NCI-H2227 (cell line): ENCODE results near the gene NFIX.

ENCODE experiments used
- DNase-seq: peaks from one replicate; lab custom pipeline; 2025; ENCODE audit not compliant: unreplicated experiment; lab: John Stamatoyannopoulos, UW

The NFIX gene

DNA sequence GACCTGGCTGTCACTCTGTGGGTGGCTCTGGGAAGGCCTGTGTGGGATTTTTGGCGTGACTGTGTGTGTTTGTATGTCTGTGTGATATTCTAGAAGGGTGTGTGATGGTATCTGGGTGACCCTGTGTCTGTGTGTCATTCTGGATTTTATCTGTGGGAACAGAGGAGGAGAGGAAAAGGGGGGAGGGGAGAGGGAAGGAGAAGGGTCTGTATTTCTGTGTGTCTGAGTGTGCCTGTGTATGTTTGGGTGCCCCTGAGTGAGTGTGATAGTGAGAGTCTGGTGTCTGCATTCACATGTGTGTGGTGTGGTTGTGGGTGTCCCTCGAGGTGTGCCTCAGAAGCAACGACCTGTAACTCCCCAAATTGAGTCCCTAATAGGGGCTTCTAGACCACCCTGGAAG is 8.1 kb upstream of the NFIX start:
- no peak for DNase-seq

DNA sequence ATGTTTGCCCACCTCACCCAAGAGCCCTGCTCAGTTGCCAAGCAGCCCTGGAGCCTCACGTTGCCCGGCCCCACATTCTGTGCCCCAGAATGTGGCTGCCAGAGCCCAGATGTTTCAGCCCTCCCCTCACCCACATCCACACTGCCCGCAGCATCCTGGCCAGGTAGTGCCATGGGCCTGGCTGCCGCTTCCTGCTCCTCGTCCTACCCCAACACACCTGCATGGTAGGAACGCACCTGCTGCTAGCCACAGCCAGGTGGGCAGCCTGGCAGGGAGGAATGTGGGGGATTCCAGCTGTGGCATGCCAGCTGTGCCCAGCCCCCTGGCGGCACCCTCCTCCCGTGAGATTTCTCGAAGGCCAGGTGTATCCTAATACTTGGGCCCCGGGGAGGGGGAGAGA is 7.5 kb upstream of the NFIX start:
- DNase-seq: no peak

DNA sequence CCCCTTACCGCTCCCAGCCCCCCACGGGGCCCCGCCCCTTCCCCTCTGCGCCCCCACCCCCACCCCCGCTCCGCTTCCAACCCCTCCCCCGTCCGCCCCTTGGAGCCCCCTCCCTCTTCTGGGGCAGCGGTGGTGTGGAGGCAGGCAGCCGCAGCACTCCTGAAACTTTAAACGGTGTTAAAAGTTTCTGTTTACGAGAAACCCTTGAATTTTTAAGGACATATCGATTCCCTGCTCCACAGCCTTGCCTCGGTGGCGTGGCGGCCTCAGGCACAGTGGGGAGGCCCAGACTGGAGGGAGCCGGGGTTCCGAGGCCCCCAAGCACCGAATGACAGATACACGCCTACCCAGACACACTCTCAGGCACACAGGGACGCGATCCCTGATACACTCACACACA is 4.8 kb upstream of the NFIX start:
- no peak for DNase-seq

DNA sequence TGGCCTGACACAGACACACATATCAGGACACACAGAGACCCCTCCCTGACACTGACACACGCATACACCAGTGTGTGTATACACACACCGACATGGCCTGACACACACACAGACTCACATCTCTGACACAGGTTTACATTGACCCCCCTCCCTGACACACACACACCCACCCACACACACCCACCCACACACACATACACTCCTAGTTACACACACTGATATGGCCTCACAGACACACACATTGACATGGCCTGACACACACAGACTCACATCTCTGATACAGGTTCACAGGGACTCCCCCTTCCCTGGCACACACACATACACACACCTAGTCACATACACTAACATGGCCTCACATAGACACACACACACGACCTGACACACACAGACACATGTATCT is 4.4 kb upstream of the NFIX start:
- DNase-seq: no peak

DNA sequence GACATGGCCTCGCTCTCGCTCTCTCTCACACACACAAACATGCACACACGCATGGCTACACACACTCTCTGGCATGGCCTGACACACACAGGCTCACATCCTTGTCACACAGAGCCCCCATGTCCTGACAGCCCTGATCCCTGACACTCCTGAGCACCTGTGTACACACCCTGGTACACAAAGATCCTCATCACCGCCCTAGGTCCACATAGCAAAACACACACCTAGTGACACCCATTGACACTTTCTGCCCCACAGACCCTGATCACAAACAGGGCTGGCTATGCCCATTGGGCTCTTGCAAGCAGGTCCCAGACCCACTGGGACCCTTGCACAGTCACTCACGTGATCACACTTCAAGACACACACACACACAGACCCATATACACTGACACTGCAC is 4.0 kb upstream of the NFIX start:
- no peak for DNase-seq

DNA sequence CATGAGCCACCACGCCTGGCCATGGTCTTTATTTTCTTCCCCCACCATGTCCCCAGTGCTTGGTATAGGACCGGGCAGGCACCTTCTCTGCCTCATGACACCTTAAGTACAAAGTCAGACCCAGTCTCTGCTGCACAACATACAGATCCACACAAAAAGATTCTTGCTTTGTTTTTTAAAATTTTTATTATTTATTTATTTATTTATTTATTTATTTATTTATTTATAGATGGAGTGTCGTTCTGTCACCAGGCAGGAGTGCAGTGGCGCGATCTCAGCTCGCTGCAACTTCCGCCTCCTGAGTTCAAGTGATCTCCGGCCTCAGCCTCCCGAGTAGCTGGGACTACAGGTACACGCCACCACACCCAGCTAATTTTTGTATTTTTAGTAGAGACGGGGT is 2.5 kb upstream of the NFIX start:
- DNase-seq: no peak

DNA sequence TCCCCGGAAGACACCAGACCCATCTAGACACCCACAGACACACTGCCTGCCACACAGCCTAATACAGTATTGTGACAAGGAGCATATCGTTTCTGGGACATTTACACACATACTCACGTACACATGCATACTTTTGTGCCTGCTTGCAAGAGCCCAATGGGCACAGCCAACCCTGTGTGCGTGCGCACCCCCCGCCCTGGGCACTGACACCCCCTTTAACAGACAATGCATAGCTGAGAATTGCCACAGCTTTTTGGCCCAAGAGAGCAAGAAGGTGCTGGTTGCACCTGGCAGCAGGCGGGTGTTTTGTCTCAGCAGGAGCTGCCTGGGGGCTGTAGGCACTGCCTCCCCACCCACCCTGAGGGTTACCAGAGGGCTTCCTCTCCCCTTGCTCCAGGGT is 1.7 kb upstream of the NFIX start:
- no peak for DNase-seq

DNA sequence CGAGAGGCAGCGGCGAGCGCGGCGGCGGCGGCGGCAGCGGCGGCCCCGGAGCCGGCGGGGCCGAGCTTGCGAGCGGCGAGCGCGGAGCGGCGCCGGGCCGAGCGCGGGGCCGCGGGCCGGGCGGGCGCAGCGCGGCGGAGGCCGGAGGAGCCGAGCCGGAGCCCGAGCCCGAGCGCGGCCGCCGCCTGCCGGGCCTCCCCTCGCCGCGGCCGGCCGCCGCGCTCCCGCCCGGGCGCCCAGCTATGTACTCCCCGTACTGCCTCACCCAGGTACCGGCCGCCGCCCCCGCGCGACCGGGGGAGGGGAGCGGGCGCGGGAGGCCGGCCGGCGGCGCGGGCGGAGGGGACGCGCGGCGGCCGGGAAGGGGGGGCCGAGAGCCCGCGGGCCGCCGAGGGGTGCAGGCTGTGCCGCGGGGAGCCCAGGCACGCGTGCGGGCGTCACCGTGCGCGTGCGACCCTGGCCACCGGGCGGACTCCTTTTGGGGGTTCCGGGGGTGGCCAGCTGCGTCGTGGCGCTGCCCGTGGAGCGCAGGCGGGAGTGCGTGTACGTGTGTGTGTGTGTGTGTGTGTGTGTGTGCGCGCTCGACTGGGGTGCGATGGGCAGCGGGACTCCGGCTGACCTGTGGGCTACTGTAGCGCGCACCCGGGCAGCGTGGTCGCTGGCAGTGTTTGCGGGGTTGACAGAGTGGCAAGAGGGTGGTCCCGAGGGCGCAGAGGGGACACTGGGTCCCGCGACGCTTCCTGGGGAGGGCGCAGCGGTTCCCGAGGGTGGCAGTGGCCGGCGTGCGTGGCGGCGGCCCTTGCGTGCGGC is 526 bp downstream of the NFIX start:
- DNase-seq: peak; percentile 6

DNA sequence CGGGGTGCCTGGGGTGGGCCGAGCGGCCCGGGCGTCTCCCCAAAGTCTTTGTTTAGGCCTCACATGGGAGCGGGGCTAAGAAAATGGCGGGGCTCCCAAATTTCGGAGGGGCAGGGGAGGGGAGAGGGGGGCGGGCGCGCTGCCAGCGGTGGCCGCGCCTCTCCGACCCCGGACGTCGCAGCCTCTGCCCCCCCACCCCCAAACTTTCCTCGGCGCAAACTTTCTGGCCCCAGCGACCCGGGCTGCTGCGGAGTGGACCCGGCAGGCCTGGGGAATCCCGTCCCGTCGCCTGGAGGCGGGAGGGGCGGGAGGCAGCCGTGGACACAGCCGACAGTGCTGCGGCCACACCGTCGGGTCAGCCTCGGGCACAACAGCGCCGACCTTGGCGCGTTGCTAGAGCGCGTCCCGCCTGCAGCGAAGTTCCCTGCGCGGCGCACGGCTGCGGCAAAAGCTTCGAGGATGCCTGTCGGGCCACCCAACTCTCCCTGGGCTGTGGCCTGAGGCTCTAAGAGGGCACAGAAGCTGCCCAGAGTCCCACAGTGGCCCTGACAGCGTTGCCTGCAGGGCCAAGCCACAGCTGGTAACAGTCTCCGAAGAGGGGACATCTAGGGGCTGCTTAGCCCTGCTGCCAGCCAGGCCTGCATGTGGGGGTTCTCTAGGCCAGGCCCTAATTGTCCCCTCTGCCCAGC is 1.3 kb downstream of the NFIX start:
- no peak for DNase-seq

DNA sequence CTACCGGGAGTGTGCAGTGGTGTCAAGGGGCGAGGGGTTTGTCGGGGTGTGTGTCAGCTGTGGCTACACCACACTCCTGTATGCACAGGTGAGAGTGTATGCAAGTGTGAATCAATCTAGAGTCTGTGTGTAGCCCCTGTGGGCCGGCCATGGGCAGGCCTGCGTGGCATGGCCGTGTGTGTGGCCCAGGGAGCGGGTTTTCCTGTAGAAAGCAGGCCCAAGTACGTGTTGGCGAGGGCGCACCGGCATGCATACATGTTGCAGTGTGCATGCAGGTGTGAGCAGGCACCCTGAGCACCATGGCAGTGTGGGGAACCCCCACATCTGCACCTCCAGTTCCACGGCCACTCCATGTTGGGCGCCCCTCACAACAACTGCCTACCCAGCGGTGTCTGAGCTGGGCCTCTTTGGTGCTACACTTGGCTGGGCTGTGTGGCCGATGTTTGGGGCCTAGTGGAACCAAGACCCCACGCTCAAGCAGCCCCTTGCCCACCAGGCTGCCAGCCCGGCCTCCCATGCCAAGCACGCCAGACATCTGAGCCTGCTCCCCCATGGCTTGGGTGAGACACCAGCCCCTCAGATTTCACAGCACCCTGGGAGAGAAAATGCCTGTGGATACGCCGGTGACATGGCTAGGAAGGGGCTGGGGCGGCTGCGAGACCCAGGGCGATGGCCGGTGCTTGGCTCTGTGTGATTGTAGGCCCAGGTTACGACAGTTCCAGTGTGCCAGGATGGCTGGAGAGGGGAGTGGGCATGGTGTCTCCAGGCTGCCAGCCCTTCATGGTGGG is 2.1 kb downstream of the NFIX start:
- DNase-seq: no peak

DNA sequence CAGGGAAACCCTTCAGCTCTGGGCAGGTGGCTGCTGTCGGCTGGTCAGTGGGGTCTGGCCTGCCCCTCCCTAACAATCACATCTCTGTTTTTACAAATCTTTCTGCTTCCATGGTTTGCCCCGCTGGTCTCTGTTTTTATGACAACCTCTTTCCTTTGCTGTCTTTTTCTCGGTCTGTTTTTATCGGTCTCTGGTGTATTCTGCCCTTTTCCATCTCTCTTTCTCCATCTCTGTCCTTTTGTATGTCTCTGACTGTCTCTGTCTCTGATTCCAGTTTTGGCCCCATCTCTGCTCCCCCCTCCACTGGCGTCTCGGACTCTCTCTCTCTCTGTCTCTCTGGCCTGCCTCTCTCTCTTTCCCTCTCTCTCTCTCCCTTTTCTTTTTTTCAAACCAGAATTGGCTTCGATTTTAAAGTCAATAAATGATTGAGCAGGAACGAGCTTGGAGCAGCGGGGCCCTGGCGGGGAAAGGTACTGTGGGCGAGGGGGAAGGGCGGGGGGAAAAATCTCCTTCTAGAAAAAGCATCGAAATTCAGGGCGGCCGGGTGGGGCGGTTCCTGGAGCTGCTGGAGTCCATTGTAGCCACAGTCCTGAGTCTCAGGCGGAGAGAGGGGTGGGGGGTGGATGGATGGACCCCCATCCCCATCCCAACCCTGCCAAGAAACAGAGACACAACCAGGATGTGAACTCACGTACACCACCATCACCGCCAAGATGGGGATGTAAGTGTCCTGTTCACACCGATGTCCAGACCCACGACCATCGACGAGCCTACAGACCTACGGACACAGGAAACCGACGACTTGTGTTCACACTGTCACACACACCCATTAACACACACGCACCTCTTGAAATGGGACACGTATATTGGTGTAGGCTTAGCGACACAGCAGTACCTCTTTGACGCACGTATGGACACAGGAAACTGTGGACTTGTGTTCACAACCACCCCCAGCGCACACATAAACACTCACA is 3.0 kb downstream of the NFIX start:
- no peak for DNase-seq

DNA sequence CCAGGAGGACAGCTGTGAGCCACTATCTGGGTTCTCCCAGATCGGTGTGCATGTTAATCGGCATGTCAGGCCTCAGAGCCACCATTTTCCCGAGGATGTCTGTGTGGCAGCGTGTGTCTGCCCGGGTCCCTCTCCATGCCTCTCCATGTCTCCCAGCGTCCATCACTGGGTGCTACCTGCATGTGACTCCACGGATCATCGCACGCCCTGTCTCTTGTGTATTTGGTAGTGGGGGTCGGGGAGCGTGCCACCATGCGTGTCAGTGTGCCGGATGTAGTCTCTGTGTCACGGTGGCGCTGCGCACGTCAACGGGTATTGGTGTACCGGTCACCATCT is 5.9 kb downstream of the NFIX start:
- DNase-seq: no peak

DNA sequence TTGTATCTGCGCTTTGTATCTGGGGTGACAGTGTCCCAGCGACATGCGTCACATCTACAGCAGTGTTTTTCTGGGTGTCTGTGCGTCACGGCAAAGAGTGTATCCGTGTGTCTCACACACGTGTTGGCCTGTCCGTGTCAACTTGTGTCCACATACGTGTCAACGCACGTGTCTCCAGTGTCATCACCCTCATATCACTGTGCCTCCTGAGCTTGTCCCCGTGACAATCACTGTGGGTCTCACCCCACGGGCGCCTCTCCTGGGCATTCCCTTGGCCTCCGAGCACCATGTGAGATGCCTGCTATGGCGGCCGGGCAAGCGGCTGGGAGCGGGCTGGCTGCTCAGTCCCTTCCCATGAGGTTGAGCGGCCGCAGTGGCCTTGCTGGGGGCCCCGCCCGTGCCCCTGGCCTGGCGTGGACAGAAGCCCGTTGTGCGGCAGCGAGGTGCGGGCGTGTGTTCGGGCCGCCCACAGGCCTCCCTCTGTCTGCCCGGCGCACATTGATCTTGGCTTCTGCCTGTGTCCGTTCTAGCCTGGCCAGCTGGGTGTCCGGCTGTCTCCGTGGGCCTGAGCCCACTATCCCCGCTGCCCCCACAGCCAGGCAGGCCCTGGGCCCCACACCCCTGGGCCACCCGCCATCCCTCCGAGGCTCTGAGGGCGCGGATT is 6.4 kb downstream of the NFIX start:
- no peak for DNase-seq

DNA sequence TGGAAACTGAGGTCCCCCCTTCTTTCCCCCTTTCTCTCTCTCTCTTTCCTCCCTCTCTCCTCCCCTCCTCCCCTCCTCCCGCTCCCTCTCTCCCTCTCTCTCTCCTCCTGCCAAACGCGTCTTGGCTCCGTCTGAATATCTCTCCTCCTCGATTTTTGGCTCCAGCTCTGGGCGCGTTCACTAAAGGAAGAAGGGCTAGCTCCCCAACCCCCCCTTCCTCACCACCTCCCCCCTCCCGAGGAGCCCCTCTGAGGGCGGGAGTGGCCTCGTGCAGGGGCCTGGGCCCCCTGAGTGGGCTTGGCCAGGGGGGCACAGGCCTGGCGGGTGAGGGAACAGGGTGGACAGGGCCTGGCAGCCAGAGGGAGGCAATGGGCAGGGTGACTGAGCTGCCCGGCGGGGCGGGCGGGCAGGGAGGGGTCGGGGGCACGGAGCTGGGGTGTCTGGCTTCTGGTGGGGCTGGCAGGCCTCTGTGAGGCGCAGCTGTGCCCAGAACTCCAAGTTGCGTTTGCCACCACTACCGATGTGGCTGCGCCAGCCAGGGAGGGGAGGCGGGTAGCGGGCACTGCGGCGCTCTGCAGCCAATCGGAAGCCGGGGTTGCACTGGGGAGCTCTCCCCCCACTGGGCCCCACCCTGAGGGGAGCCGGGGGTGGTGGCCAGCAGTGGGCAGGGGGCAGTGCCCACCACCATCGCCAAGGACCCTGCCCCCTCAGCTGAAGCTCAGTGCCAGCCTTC is 7.1 kb downstream of the NFIX start:
- no peak for DNase-seq

DNA sequence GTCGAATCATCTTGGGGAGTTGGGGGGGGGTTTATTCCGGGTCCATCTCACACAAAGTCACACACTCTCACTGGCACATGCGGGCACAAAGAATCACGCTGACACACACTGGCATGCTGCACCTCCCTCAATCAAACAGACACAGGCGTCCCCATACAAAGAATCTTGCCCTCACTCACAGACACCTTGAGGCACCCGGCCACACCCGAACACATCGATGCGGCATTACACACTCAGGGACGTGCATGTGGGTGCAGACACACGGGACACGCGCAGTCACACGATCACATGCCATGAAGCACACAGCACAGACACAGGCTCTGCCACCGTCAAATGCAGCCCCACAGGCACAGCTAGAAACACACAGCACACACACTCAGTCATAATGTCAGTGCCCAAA is 7.8 kb downstream of the NFIX start:
- no peak for DNase-seq

DNA sequence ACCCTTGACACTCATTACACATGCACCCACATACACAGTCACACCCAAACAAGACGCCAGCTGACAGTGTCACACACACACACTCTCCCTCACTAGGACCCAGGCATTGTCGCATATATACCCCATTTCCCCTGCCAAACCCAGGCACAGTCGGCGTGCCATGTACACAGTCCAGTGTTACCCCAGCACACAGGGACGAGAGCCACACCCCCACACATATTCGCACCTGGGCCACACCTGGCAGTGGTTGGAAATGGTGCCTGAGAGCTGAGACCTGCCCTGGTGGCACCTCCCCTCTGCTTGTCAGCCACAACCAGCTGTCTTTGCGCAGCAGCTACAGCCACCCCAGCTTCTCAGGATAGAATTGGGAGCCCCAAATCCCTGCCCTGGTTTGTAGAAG is 9.0 kb downstream of the NFIX start:
- no peak for DNase-seq

DNA sequence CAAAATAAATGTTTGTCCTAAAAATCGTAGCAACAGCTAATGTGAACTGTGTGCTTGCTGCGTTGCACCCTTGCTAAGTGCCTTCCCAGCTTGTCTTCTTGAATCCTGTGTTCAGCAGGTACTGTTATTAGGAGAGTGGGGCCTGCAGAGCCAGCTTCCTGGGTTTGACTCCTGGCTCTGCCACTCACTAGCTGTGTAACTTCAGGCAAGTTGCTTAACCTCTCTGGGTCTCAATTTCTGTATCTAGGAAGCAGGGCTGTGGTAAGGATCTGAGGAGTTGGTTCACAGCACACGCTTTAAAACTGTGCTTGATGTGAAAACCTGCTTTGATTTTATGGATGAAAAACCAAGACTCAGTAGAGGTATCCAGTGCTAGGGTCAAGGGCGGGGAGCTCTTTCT is 10.0 kb downstream of the NFIX start:
- DNase-seq: no peak

DNA sequence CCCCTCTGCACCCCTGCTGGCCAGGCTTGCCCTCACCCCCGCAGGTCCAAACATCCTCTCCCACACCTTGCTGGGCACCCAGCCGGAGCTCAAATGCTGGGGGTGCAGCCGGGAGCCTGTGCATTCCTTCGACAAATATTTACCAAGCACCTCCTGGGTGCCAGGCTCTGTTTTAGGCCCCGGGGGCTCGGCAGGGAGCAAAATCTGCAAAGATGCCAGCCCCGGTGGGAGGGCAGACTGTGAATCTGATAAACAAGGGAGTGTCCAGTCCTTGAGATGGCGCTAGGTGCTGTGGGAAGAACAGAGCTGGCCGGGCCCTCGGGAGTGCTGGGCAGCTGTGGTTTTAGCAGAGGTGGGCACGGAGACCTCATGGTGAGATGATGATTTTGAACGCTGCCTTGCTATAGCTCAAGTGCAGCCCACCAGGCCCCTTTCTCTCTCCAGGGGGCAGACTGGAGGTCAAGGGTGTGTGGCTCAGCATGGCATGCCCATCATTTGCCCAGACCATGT is 10.6 kb downstream of the NFIX start:
- DNase-seq: no peak

DNA sequence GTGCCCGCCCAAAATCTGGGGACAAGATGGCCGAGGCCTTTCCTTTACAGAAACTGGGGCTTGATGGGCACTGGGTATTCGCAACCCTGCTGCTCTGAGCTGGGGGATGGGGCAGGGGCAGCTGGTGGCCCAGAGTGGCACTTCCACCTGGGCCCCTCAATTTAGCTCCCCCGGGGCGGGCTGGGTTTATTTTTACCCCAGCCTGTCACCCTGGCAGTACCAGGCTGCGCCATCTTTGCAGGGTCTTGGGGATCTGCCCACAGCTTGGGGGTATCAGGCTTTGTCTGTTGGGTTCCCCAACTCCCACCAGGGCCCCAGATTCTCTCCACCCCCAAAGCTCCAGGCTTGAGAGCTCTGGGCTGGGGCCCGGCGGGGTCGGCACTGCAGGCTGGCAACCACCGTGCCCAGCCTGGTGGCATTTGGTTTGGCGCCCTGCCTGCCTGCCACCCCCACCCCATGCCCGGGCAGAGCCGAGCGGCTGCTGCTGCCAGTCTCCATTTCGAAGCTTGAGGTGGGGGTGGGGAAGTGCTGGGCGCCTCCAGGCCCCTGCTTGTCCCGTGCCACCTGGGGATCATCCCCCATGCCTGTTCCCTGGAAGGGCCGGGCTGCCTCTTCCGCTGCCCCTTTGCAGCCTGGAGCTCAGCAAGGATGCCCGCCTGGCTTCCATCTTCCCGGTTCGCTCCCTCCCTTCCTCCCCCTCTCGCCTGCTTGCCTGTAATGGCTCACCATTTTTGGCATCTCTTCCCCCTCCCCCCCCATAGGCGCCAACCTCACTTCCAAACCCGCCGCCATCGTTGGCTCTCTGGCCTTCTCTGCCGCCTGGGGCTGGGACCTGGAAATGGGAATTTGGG is 11.4 kb downstream of the NFIX start:
- no peak for DNase-seq
